ACC112 (cell line): ENCODE results near the gene AUTS2.

ENCODE experiments used
- H2AFZ ChIP-seq: fragments of 200-600 bp; sonication (generic); one replicate; pipeline ENCODE4 v1.6.0; 2017; ENCODE audit warnings: antibody characterized with exemption, low read length; ENCODE audit not compliant: unreplicated experiment
- H3K27ac ChIP-seq: fragments of 200-600 bp; sonication (generic); 2 replicates; pipeline ENCODE4 v1.5.1; 2014; ENCODE audit warnings: low read depth, mild to moderate bottlenecking, antibody characterized with exemption, low read length, moderate library complexity
- H3K27me3 ChIP-seq: fragments of 200-600 bp; sonication (generic); 2 replicates; pipeline ENCODE4 v1.6.1; 2014; ENCODE audit warnings: mild to moderate bottlenecking, antibody characterized with exemption, low read length, moderate library complexity, mixed read lengths; ENCODE audit not compliant: insufficient read depth
- H3K36me3 ChIP-seq: fragments of 200-600 bp; sonication (generic); 2 replicates; pipeline ENCODE4 v1.6.1; 2016; ENCODE audit warnings: mild to moderate bottlenecking, antibody characterized with exemption, low read length, moderate library complexity, mixed read lengths; ENCODE audit not compliant: insufficient read depth
- H3K4me1 ChIP-seq: fragments of 200-600 bp; sonication (generic); one replicate; pipeline ENCODE4 v1.6.1; 2016; ENCODE audit warnings: low read length, mixed read lengths; ENCODE audit not compliant: insufficient read depth, unreplicated experiment, control insufficient read depth
- H3K4me3 ChIP-seq: fragments of 200-600 bp; sonication (generic); 2 replicates; pipeline ENCODE4 v1.5.1; 2014; ENCODE audit warnings: mild to moderate bottlenecking, low read depth, low read length
- H3K79me2 ChIP-seq: fragments of 200-600 bp; sonication (generic); one replicate; pipeline ENCODE4 v1.6.0; 2016; ENCODE audit warnings: low read length; ENCODE audit not compliant: control insufficient read depth, unreplicated experiment, insufficient read depth

Gene AUTS2

GRCh38 chr7:70663680-70664079 is 1065.4 kb downstream of the AUTS2 start:
- Histone ChIP-seq H3K27me3 (no peaks in the 10 kb centered on the region), H3K79me2 (no peaks in the 10 kb centered on the region), H2AFZ (no peak overlapping the region), H3K4me3 (no peak overlapping the region), H3K36me3 (no peaks in the 10 kb centered on the region), H3K27ac (no peak overlapping the region), H3K4me1 (no peaks in the 10 kb centered on the region)

GRCh38 chr7:70665997-70666396 is 1067.7 kb downstream of the AUTS2 start:
- Histone ChIP-seq H3K27me3 (no peaks in the 10 kb centered on the region), H3K4me1 (no peaks in the 10 kb centered on the region), H3K4me3 (no peak overlapping the region), H2AFZ (no peak overlapping the region), H3K36me3 (no peaks in the 10 kb centered on the region), H3K27ac (no peak overlapping the region), H3K79me2 (no peaks in the 10 kb centered on the region)

GRCh38 chr7:70667406-70667805 is 1069.1 kb downstream of the AUTS2 start:
- H2AFZ ChIP-seq, result no peak overlapping the region
- H3K27me3 ChIP-seq, result no peaks in the 10 kb centered on the region
- H3K27ac ChIP-seq, result no peak overlapping the region
- no peaks in the 10 kb centered on the region for H3K4me1 ChIP-seq
- no peaks in the 10 kb centered on the region for H3K36me3 ChIP-seq
- no peak overlapping the region for H3K4me3 ChIP-seq
- H3K79me2 ChIP-seq, result no peaks in the 10 kb centered on the region

- Histone ChIP-seq H3K4me1 (no peaks in the 10 kb centered on the region), H2AFZ (no peak overlapping the region), H3K27ac (no peak overlapping the region), H3K4me3 (no peak overlapping the region), H3K36me3 (no peaks in the 10 kb centered on the region), H3K79me2 (no peaks in the 10 kb centered on the region), H3K27me3 (no peaks in the 10 kb centered on the region)
Observed at GRCh38 chr7:70668606-70669358, 1070.5 kb downstream of the AUTS2 start.

GRCh38 chr7:70669854-70670253 is 1071.6 kb downstream of the AUTS2 start:
- H3K36me3 ChIP-seq, result no peaks in the 10 kb centered on the region
- no peaks in the 10 kb centered on the region for H3K27me3 ChIP-seq
- no peaks in the 10 kb centered on the region for H3K79me2 ChIP-seq
- no peak overlapping the region for H3K27ac ChIP-seq
- no peaks in the 10 kb centered on the region for H3K4me1 ChIP-seq
- no peak overlapping the region for H2AFZ ChIP-seq
- no peak overlapping the region for H3K4me3 ChIP-seq

- Histone ChIP-seq H3K27me3 (no peaks in the 10 kb centered on the region), H3K4me1 (no peaks in the 10 kb centered on the region), H3K36me3 (no peaks in the 10 kb centered on the region), H3K4me3 (no peak overlapping the region), H3K27ac (no peak overlapping the region), H2AFZ (no peak overlapping the region), H3K79me2 (no peaks in the 10 kb centered on the region)
Observed at GRCh38 chr7:70670288-70670687, 1072.0 kb downstream of the AUTS2 start.

- no peak overlapping the region for H3K4me3 ChIP-seq
- H3K36me3 ChIP-seq, result no peaks in the 10 kb centered on the region
- H2AFZ ChIP-seq, result no peak overlapping the region
- no peaks in the 10 kb centered on the region for H3K27me3 ChIP-seq
- H3K27ac ChIP-seq, result no peak overlapping the region
- H3K4me1 ChIP-seq, result no peaks in the 10 kb centered on the region
- no peaks in the 10 kb centered on the region for H3K79me2 ChIP-seq
Observed at GRCh38 chr7:70673778-70674570, 1075.7 kb downstream of the AUTS2 start.

- H3K4me3 ChIP-seq, result no peak overlapping the region
Observed at GRCh38 chr7:70674571-70675010, 1076.3 kb downstream of the AUTS2 start.

GRCh38 chr7:70676243-70676642 is 1078.0 kb downstream of the AUTS2 start:
- H2AFZ ChIP-seq, result no peak overlapping the region

More at GRCh38 chr7:70674571-70675010, 1076.3 kb downstream of the AUTS2 start:
- Histone ChIP-seq H3K36me3 (no peaks in the 10 kb centered on the region), H3K27ac (no peak overlapping the region), H3K4me1 (no peaks in the 10 kb centered on the region), H2AFZ (no peak overlapping the region), H3K79me2 (no peaks in the 10 kb centered on the region), H3K27me3 (no peaks in the 10 kb centered on the region)

GRCh38 chr7:70678621-70679251 is 1080.5 kb downstream of the AUTS2 start:
- Histone ChIP-seq H3K4me1 (no peaks in the 10 kb centered on the region), H3K27ac (no peak overlapping the region), H2AFZ (no peak overlapping the region), H3K36me3 (no peaks in the 10 kb centered on the region), H3K4me3 (no peak overlapping the region), H3K79me2 (no peaks in the 10 kb centered on the region), H3K27me3 (no peaks in the 10 kb centered on the region)

More at GRCh38 chr7:70676243-70676642, 1078.0 kb downstream of the AUTS2 start:
- H3K4me1 ChIP-seq, result no peaks in the 10 kb centered on the region
- H3K4me3 ChIP-seq, result no peak overlapping the region
- no peaks in the 10 kb centered on the region for H3K79me2 ChIP-seq
- no peaks in the 10 kb centered on the region for H3K36me3 ChIP-seq
- no peak overlapping the region for H3K27ac ChIP-seq
- H3K27me3 ChIP-seq, result no peaks in the 10 kb centered on the region
